Stimulated activated naive CD4-positive, alpha-beta T cell (primary cell): ENCODE data around the gene PHF20.
"Not testable (repeated sequence)": the region's sequence is repeated elsewhere in the genome, so short reads cannot be mapped to it uniquely, and the experiment has no call there.

Experiments
- DNase-seq, 6 experiments: peaks; one replicate each; lab custom pipeline; 2025; lab: John Stamatoyannopoulos, UW

Gene PHF20

GRCh38 chr20:35929301-35929700, 157.5 kb downstream of the PHF20 start:
- DNase-seq = no peak

- DNase-seq = no peak
These were observed 162.2 kb downstream of the PHF20 start for GRCh38 chr20:35934050-35934449.

- DNase-seq = no peak
These were observed 167.4 kb downstream of the PHF20 start for GRCh38 chr20:35939264-35939663.

GRCh38 chr20:35941620-35942019, 169.8 kb downstream of the PHF20 start:
- no peak for DNase-seq

GRCh38 chr20:35942243-35942642, 170.4 kb downstream of the PHF20 start:
- DNase-seq = no peak

- peak in 1 of 6 experiments; percentile 1 for DNase-seq
These were observed 175.7 kb downstream of the PHF20 start for GRCh38 chr20:35947489-35947888.

- no peak for DNase-seq
These were observed 176.1 kb downstream of the PHF20 start for GRCh38 chr20:35947907-35948306.

GRCh38 chr20:35950093-35950492, 178.3 kb downstream of the PHF20 start:
- no peak for DNase-seq

- DNase-seq = peak in 1 of 6 experiments; percentile 6
These were observed 180.3 kb downstream of the PHF20 start for GRCh38 chr20:35952080-35952479.

GRCh38 chr20:35952480-35953386, 180.9 kb downstream of the PHF20 start:
- no peak for DNase-seq

- peak; percentile 65 to 89 (median 76) for DNase-seq
These were observed 181.8 kb downstream of the PHF20 start for GRCh38 chr20:35953387-35954199.

- peak; percentile 90 to 97 (median 96) for DNase-seq
These were observed 182.5 kb downstream of the PHF20 start, which contains the start of gene SCAND1 for GRCh38 chr20:35954200-35954906. Gene SCAND1 (minus strand): TSS chr20:35954502. CDS start chr20:35954284, 218 bp downstream.

- peak in 2 of 6 experiments; percentile 54 to 64 for DNase-seq
These were observed 183.1 kb downstream of the PHF20 start for GRCh38 chr20:35954907-35955251.

GRCh38 chr20:35956616-35957015, 184.8 kb downstream of the PHF20 start:
- DNase-seq = no peak

GRCh38 chr20:35959291-35959690, 187.5 kb downstream of the PHF20 start:
- not testable (repeated sequence) for DNase-seq

- DNase-seq = no peak
These were observed 192.1 kb downstream of the PHF20 start for GRCh38 chr20:35963878-35964277.

- no peak for DNase-seq
These were observed 196.3 kb downstream of the PHF20 start, which contains the start of gene CNBD2 for GRCh38 chr20:35967979-35968640. Gene CNBD2 (plus strand): TSS chr20:35968590. CDS start chr20:35968763, 173 bp downstream.

- DNase-seq = no peak
These were observed 197.1 kb downstream of the PHF20 start for GRCh38 chr20:35968930-35969329.

- no peak for DNase-seq
These were observed 200.2 kb downstream of the PHF20 start for GRCh38 chr20:35971981-35972380.

GRCh38 chr20:35972462-35972861, 200.6 kb downstream of the PHF20 start:
- no peak for DNase-seq

- DNase-seq = no peak
These were observed 202.4 kb downstream of the PHF20 start for GRCh38 chr20:35974256-35974655.
